HL-60 (cell line): ENCODE measurements around the gene URB1.

Experiments used
- DNase-seq, 2 experiments: peaks; one replicate each; pipeline ENCODE4 v3.0.0-alpha.2; 2010 to 2020; ENCODE audit warnings: low read depth in 1 of 2, low spot score in 1 of 2
- H3K27ac ChIP-seq: fragments of 250-450 bp; sonication (Bioruptor Pico); replicated peaks from 2 replicates; pipeline ENCODE4 v1.5.1; 2020; ENCODE audit warnings: mild to moderate bottlenecking, moderate library complexity
- H3K27me3 ChIP-seq: fragments of 250-450 bp; sonication (Bioruptor Pico); 2 replicates; pipeline ENCODE4 v1.5.1; 2021; ENCODE audit warnings: mild to moderate bottlenecking, moderate library complexity; ENCODE audit not compliant: insufficient read depth, poor library complexity, severe bottlenecking
- H3K4me3 ChIP-seq: replicated peaks from 2 replicates; pipeline ENCODE4 v1.5.1; 2011; ENCODE audit warnings: mild to moderate bottlenecking, control low read depth, low read length; ENCODE audit not compliant: insufficient read depth
- CTCF ChIP-seq: IDR thresholded peaks from one replicate; pipeline ENCODE4 v1.5.1; 2011; ENCODE audit warnings: low read length, control low read depth, inconsistent platforms; ENCODE audit not compliant: insufficient read depth
- GABPA ChIP-seq: IDR thresholded peaks from 2 replicates; pipeline ENCODE4 v1.6.1; 2012; ENCODE audit warnings: low read depth
- POLR2AphosphoS5 ChIP-seq: IDR thresholded peaks from 2 replicates; pipeline ENCODE4 v1.6.1; 2012; ENCODE audit warnings: low read depth
- REST ChIP-seq: IDR thresholded peaks from 2 replicates; pipeline ENCODE4 v1.6.1; 2012; ENCODE audit warnings: low read depth; ENCODE audit not compliant: insufficient replicate concordance
- SPI1 ChIP-seq: IDR thresholded peaks from 2 replicates; pipeline ENCODE4 v1.6.1; 2012; ENCODE audit warnings: low read depth, mild to moderate bottlenecking, borderline replicate concordance

The URB1 gene

GRCh38 chr21:32425628-32426027, 32.8 kb upstream of the URB1 start:
- no peak overlapping the region for H3K4me3 ChIP-seq

GRCh38 chr21:32424674-32425073, 31.9 kb upstream of the URB1 start:
- Histone ChIP-seq H3K4me3 (no peak overlapping the region), H3K27me3 (no peaks in the 10 kb centered on the region), H3K27ac (no peak overlapping the region)
- TF ChIP-seq GABPA = no peak
- no peak for TF ChIP-seq SPI1
- no peak for TF ChIP-seq POLR2AphosphoS5
- no peak for TF ChIP-seq REST
- no peak for TF ChIP-seq CTCF
- DNase-seq = no peak

More at GRCh38 chr21:32425628-32426027, 32.8 kb upstream of the URB1 start:
- no peak for TF ChIP-seq POLR2AphosphoS5
- TF ChIP-seq CTCF = no peak
- no peak for TF ChIP-seq REST
- no peak for TF ChIP-seq GABPA
- TF ChIP-seq SPI1 = no peak
- Histone ChIP-seq H3K27ac (no peak overlapping the region), H3K27me3 (no peaks in the 10 kb centered on the region)
- DNase-seq = no peak

GRCh38 chr21:32424191-32424535, 31.4 kb upstream of the URB1 start:
- Histone ChIP-seq H3K4me3 (no peak overlapping the region), H3K27ac (no peak overlapping the region), H3K27me3 (no peaks in the 10 kb centered on the region)
- DNase-seq = no peak
- TF ChIP-seq SPI1 (no peak), POLR2AphosphoS5 (no peak), CTCF (no peak), GABPA (no peak), REST (no peak)
